Glomerular endothelial cell (primary cell): ENCODE data around the gene ADIPOQ. TPM values are rescaled to one million over a fixed set of nuclear protein-coding genes. Genes with fewer than 3 reads are reported as not detected.
"Not testable (repeated sequence)": the region's sequence is repeated elsewhere in the genome, so short reads cannot be mapped to it uniquely, and the experiment has no call there.

Source experiments
- DNase-seq: peaks from one replicate; pipeline ENCODE4 v3.0.0-alpha.2; 2011; ENCODE audit warnings: low read depth, low spot score; ENCODE audit errors: extremely low read depth
- total RNA-seq: library from RNA; depleted of rRNA; stranded (reverse); fragments of >200 nt; gene quantifications from 2 replicates; pipeline ENCODE4 v1.2.3, GENCODE V29; 2015

ADIPOQ gene
- total RNA-seq, 1 donor from 2014 or later, result not detected

GRCh38 chr3:186826410-186826975, 16.0 kb upstream of the ADIPOQ start:
- no peak for DNase-seq

DNA sequence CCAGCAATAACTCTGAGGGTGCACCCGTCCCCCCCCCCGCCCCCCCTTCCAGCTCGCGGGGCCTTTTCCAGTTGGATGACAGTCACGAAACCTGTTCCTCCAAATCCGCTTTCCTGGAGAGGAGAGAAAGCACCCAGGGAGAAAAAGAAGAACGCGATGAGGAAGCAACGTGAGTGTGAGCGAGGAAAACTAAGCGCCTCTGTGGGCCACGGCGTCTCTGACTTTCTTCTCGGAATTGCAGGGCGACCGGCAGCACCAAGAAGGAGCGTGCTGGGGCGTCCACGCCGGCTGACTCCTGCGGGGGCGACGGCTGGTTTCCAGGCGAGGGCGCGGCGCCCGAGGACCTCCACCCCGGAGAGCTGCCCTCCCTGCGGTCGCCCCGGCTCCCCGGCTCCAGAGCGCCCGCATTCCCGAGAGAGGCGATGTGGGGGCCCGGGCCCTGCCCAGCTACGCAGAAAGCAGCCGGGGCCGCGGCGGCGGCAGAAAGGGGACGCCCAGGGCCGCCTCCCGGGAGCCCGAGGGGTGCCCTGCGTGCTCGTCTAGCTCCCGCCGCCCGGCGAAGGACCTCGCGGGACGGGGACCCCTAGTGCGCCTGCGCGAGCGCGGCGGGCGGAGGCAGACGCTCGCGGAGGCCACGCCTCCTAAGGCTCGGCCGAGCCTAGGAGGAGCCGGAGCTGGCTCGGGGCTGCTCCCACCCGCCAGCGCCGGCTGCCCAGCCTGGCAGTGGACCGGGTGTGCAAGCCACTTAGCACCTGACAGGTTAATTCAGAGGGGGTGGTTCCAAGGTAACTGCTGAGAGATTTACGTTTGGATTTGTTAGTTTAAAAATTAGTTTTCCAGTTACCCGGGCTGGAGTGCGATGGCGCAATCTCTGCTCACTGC, 15.3 kb upstream of the ADIPOQ start:
- DNase-seq, result no peak

GRCh38 chr3:186828340-186828739, 14.2 kb upstream of the ADIPOQ start:
- DNase-seq, result no peak

GRCh38 chr3:186831798-186832197, 10.7 kb upstream of the ADIPOQ start:
- no peak for DNase-seq

DNA sequence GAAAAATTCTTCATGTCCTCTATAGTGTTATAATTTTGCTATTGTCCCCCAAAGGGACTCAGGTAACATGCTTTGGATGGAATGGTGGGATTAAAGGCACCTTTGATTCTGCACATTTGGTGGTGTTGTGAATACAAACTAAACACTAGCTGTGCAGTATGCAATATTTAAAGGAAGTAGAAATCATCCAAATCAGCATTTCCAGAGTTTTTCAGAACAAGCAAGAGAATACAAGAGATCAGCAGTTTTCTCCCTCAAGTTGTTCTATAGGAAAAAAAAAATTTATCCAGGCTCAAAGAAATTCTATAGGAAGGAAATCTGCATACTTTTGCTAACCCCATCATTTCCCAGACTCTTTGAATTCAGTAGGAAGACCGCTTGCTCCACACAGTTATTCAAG, 10.2 kb upstream of the ADIPOQ start:
- DNase-seq, result no peak

DNA sequence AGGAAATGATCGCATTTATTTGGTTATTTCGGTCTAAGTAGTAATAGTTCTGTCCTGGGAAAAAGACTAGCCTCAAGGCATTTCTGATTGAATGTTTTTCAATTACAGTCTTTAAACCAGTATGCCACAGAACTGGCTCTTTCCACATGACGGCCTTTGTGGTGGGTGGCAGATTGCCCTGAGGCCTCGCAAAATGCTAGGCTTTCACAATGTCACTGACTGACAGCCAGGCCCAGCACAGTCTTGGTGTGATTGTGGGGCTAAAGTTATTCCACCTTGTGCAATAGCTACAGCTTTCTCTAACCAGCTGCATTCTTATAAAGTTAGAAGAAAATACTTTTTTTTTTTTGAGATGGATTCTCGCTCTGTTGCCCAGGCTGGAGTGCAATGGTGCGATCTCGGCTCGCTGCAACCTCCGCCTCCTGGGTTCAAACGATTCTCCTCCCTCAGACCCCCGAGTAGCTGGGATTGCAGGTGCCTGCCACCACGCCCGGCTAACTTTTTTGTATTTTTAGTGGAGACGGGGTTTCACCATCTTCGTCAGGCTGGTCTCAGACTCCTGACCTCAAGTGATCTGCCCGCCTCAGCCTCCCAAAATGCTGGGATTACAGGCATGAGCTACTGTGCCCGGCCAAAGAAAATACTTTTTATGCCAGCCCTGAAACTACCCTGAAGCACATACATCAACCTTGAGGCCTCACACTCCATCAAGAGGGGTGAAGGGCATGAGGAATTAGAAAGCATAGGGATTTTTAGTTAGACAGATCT, 2.5 kb upstream of the ADIPOQ start:
- DNase-seq, result no peak

DNA sequence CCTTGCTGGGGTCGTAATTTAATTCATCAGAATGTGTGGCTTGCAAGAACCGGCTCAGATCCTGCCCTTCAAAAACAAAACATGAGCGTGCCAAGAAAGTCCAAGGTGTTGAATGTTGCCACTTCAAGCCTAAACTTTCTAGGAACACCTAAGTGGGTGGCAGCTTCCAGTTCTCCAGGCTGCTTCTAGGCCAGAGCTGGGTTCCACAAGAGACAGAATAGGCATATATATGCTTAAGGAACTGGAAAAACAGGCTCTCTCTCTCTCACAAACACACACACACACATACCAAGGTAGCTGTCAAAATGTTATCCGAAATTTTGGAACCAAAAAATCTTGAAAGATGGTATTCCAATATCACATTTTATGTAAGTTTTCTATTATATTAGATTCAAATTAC, 890 bp upstream of the ADIPOQ start:
- DNase-seq, result no peak

- no peak for DNase-seq
Observed at GRCh38 chr3:186843039-186843432, 526 bp downstream of the ADIPOQ start.

GRCh38 chr3:186844908-186845307, 2.4 kb downstream of the ADIPOQ start:
- DNase-seq, result no peak

DNA sequence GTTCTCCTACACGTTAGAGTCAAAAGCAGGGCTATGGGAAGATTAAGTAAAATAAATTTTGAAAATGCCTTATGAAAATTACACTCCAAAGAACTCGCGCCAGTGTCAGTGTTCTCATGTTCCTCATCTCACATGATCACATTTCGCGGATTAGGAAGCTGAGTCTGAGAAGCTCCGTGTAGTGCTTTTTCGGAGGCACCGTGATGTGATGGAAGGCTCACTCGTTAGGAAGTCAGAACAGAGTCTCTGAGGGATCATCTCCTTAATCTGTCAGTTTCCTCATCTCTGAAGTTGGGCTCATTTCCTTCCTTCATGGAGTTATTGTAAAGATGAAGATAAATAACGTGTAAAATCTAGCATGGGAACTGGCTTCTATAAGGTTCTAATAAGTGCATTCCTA, 3.2 kb downstream of the ADIPOQ start:
- DNase-seq, result no peak

GRCh38 chr3:186847437-186847836, 4.9 kb downstream of the ADIPOQ start:
- DNase-seq, result no peak

DNA sequence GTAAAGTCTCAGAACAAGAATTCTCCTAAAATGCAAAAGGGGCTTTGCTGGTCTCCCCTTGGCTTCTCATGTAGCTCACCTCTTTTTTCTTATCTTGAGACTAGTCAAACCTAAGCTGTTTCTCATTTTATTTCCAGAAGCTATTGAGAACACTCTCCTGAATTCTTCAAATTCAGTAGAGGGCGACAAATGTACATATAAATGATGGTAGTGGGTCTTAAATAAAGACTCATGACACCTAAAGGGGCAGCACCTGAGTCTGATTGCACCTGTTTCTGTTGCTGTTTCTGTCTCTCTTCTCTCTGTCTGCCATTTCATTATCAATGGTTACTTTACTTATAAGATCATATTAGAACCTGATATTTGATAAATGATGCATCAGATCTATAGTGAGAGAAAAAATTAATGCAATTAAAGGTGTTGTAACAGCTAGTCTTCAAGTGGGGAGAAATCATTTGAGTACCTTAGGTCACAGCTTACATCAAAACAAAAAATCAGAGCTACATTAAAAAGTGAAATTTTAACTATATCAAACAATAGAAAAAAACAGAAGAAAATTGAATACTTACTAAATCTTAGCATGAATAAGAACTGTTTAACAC, 7.0 kb downstream of the ADIPOQ start:
- no peak for DNase-seq

DNA sequence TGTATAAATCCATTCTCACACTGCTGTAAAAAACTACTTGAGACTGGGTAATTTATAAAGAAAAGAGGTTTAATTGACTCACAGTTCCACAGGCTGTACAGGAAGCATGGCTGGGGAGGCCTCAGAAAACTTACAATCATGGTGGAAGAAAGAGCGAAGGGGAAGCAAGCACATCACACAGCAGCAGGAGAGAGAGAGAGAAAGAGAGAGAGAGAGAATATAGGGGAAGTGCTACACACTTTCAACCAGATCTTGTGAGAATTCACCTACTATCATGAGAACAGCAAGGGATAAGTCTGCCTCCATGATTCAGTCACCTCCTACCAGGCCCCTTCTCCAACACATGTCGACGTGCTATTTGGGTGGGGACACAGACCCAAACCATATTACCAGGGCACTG, 9.3 kb downstream of the ADIPOQ start:
- not testable (repeated sequence) for DNase-seq

DNA sequence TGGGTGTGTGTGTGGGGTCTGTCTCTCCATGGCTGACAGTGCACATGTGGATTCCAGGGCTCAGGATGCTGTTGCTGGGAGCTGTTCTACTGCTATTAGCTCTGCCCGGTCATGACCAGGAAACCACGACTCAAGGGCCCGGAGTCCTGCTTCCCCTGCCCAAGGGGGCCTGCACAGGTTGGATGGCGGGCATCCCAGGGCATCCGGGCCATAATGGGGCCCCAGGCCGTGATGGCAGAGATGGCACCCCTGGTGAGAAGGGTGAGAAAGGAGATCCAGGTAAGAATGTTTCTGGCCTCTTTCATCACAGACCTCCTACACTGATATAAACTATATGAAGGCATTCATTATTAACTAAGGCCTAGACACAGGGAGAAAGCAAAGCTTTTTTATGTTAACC, 10.5 kb downstream of the ADIPOQ start:
- no peak for DNase-seq

GRCh38 chr3:186854146-186854545, 11.6 kb downstream of the ADIPOQ start:
- no peak for DNase-seq

DNA sequence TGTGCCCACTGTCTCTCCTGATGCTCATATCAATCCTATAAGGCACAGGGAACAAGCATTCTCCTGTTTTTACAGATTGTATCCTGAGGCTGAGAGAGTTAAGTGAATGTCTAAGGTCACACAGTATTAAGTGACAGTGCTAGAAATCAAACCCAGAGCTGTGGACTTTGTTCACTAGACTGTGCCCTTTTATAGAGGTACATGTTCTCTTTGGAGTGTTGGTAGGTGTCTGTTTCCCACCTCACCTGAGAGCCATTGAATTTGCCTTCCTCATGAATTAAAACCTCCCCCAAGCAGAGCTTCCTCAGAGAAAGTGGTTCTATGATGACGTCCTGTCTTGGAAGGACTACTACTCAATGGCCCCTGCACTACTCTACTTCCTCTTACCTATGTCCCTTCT, 12.4 kb downstream of the ADIPOQ start:
- DNase-seq, result no peak

- no peak for DNase-seq
Observed at GRCh38 chr3:186857743-186858142, 15.2 kb downstream of the ADIPOQ start.

DNA sequence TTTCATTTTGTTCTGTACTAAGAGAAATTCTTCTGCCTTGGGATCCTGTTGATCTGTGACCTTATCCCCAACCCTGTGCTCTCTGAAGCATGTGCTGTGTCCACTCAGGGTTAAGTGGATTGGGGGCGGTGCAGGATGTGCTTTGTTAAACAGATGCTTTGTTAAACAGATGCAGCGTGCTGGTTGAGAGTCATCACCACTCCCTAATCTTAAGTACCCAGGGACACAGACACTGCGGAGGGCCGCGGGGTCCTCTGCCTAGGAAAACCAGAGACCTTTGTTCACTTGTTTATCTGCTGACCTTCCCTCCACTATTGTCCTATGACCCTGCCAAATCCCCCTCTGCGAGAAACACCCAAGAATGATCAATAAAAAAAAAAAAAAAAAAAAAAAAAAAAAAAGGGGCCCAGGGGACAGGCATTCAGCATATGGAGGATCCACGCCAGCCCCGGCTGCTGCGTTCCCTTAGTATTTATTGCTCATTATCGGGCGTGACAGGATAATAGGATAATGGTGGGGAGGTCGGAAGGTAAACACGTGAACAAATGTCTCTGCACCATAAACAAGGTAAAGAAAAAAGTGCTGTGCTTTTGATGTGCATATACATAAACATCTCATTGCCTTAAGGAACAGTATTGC, 22.8 kb downstream of the ADIPOQ start:
- DNase-seq, result not testable (repeated sequence)

DNA sequence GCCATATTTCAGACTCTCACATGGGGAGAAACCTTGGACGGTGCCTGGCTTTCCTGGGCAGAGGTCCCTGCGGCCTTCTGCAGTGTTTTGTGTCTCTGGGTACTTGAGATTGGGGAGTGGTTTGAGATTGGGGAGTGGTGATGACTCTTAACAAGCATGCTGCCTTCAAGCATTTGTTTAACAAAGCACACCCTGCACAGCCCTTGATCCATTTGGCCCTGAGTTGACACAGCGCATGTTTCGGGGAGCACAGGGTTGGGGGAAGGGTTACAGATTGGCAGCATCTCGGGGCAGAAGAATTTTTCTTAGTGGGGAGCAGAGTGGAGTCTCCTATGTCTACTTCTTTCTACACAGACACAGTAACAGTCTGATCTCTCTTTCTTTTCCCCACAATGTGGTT, 23.6 kb downstream of the ADIPOQ start:
- DNase-seq, result not testable (repeated sequence)

GRCh38 chr3:186869253-186870100, 27.0 kb downstream of the ADIPOQ start:
- no peak for DNase-seq
